Measurements from ENCODE around the gene RNASE2. TPM values are rescaled to one million over a fixed set of nuclear protein-coding genes. Genes with fewer than 3 reads are reported as not detected.
"Not testable (repeated sequence)": the region's sequence is repeated elsewhere in the genome, so short reads cannot be mapped to it uniquely, and the experiment has no call there.

RNASE2 gene
- polyA plus RNA-seq (2013, experiment 1 of 2): not detected
- polyA plus RNA-seq (2013, experiment 2 of 2): not detected

- not testable (repeated sequence) for H3K4me2 ChIP-seq (ENCODE audit: low read length); H3K23ac ChIP-seq (ENCODE audit: low read length); H4K8ac ChIP-seq (ENCODE audit: low read depth, low read length); H2BK5ac ChIP-seq (ENCODE audit: low read length); H3K36me3 ChIP-seq (ENCODE audit: control insufficient read depth, insufficient read depth, low read length); H2BK120ac ChIP-seq (ENCODE audit: low read depth, low read length); DNase-seq; H3K18ac ChIP-seq (ENCODE audit: low read length); H3K4ac ChIP-seq (ENCODE audit: low read depth, low read length); H3K79me1 ChIP-seq (ENCODE audit: low read length); H3K27me3 ChIP-seq (ENCODE audit: insufficient read depth, low read length, poor library complexity); H3K9ac ChIP-seq (ENCODE audit: low read length); H3K4me3 ChIP-seq (ENCODE audit: low read length); H4K5ac ChIP-seq (ENCODE audit: low read length); H3K27ac ChIP-seq (ENCODE audit: low read depth, low read length); H2AK5ac ChIP-seq (ENCODE audit: low read length); H3K79me2 ChIP-seq (ENCODE audit: control insufficient read depth, insufficient read depth, low read length); H3K4me1 ChIP-seq (ENCODE audit: control insufficient read depth, low read depth, low read length); H3K56ac ChIP-seq (ENCODE audit: low read length); H2BK15ac ChIP-seq (replicated peaks; ENCODE audit: low read depth)
- WGBS (ENCODE audit: extremely low coverage, insufficient coverage, low lambda C conversion rate): no CpG with 5 or more reads among the region's 4 CpGs
Observed at GRCh38 chr14:20954736-20955537, at the start of gene RNASE2. Gene RNASE2, plus strand, starts transcription at chr14:20955487. Its CDS starts 285 bp downstream, at chr14:20955772.

DNA sequence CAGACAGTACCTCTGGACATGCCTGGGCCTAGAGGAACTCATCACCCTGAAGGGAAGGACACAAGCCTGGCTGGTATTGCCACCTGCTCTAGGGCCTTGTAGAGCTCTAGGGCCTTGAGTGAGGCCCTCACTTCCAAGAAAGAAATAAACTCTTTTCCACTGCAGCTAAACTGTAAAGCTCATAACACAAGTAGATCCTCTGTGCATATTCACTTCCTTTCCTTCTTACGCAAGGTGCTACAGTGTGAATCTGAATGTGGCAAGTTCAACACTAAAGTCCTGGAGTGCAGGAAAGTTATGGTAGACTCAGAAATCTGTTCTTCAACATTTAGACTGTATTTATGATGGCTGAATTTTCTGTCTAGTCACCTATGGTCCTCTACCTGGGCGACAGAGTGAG lies 49.6 kb upstream of the RNASE2 start:
- Histone ChIP-seq H3K79me1 (ENCODE audit: low read length) (no peaks in the 10 kb centered on the region), H3K4me2 (ENCODE audit: low read length) (no peak overlapping the region), H3K4ac (ENCODE audit: low read depth, low read length) (no peak overlapping the region), H3K79me2 (ENCODE audit: control insufficient read depth, insufficient read depth, low read length) (no peaks in the 10 kb centered on the region), H2BK120ac (ENCODE audit: low read depth, low read length) (no peak overlapping the region), H3K27ac (ENCODE audit: low read depth, low read length) (no peak overlapping the region), H3K18ac (ENCODE audit: low read length) (no peak overlapping the region), H2AK5ac (ENCODE audit: low read length) (no peak overlapping the region), H2BK15ac (replicated peaks; ENCODE audit: low read depth) (no peak overlapping the region), H3K9ac (ENCODE audit: low read length) (no peak overlapping the region), H3K27me3 (ENCODE audit: insufficient read depth, low read length, poor library complexity) (no peaks in the 10 kb centered on the region), H4K8ac (ENCODE audit: low read depth, low read length) (no peak overlapping the region), H3K23ac (ENCODE audit: low read length) (no peak overlapping the region), H4K5ac (ENCODE audit: low read length) (no peak overlapping the region), H3K36me3 (ENCODE audit: control insufficient read depth, insufficient read depth, low read length) (no peaks in the 10 kb centered on the region), H3K4me3 (ENCODE audit: low read length) (no peak overlapping the region), H3K56ac (ENCODE audit: low read length) (no peak overlapping the region), H3K4me1 (ENCODE audit: control insufficient read depth, low read depth, low read length) (no peaks in the 10 kb centered on the region), H2BK5ac (ENCODE audit: low read length) (no peak overlapping the region)
- no peak for DNase-seq
- no CpG with 5 or more reads among the region's 2 CpGs for WGBS (ENCODE audit: extremely low coverage, insufficient coverage, low lambda C conversion rate)

- no peak overlapping the region for H2AK5ac ChIP-seq (ENCODE audit: low read length)
- H3K23ac ChIP-seq (ENCODE audit: low read length): no peak overlapping the region
- H3K27ac ChIP-seq (ENCODE audit: low read depth, low read length): no peak overlapping the region
- no peak overlapping the region for H3K9ac ChIP-seq (ENCODE audit: low read length)
- H4K8ac ChIP-seq (ENCODE audit: low read depth, low read length): no peak overlapping the region
- H3K27me3 ChIP-seq (ENCODE audit: insufficient read depth, low read length, poor library complexity): no peaks in the 10 kb centered on the region
- no peak overlapping the region for H2BK15ac ChIP-seq (replicated peaks; ENCODE audit: low read depth)
- H2BK5ac ChIP-seq (ENCODE audit: low read length): no peak overlapping the region
- H3K56ac ChIP-seq (ENCODE audit: low read length): no peak overlapping the region
- H3K36me3 ChIP-seq (ENCODE audit: control insufficient read depth, insufficient read depth, low read length): no peaks in the 10 kb centered on the region
- no peak overlapping the region for H3K4ac ChIP-seq (ENCODE audit: low read depth, low read length)
- no peak overlapping the region for H4K5ac ChIP-seq (ENCODE audit: low read length)
- H3K4me1 ChIP-seq (ENCODE audit: control insufficient read depth, low read depth, low read length): no peaks in the 10 kb centered on the region
- DNase-seq: no peak
- H3K4me2 ChIP-seq (ENCODE audit: low read length): no peak overlapping the region
- WGBS (ENCODE audit: extremely low coverage, insufficient coverage, low lambda C conversion rate): no CpG with 5 or more reads among the region's 1 CpG
- no peaks in the 10 kb centered on the region for H3K79me2 ChIP-seq (ENCODE audit: control insufficient read depth, insufficient read depth, low read length)
- H3K18ac ChIP-seq (ENCODE audit: low read length): no peak overlapping the region
- no peak overlapping the region for H2BK120ac ChIP-seq (ENCODE audit: low read depth, low read length)
- H3K4me3 ChIP-seq (ENCODE audit: low read length): no peak overlapping the region
- H3K79me1 ChIP-seq (ENCODE audit: low read length): no peaks in the 10 kb centered on the region
Observed at GRCh38 chr14:20907214-20907613, 48.1 kb upstream of the RNASE2 start.

GRCh38 chr14:20910822-20911221 lies 44.5 kb upstream of the RNASE2 start:
- H2AK5ac ChIP-seq (ENCODE audit: low read length); H3K4ac ChIP-seq (ENCODE audit: low read depth, low read length); H3K56ac ChIP-seq (ENCODE audit: low read length); H3K27me3 ChIP-seq (ENCODE audit: insufficient read depth, low read length, poor library complexity); H3K23ac ChIP-seq (ENCODE audit: low read length); H3K4me1 ChIP-seq (ENCODE audit: control insufficient read depth, low read depth, low read length); H4K8ac ChIP-seq (ENCODE audit: low read depth, low read length); DNase-seq; H3K18ac ChIP-seq (ENCODE audit: low read length); H2BK15ac ChIP-seq (replicated peaks; ENCODE audit: low read depth); H3K79me2 ChIP-seq (ENCODE audit: control insufficient read depth, insufficient read depth, low read length); H2BK5ac ChIP-seq (ENCODE audit: low read length); H4K5ac ChIP-seq (ENCODE audit: low read length); H3K27ac ChIP-seq (ENCODE audit: low read depth, low read length); H3K36me3 ChIP-seq (ENCODE audit: control insufficient read depth, insufficient read depth, low read length); H3K4me2 ChIP-seq (ENCODE audit: low read length); H3K9ac ChIP-seq (ENCODE audit: low read length); H2BK120ac ChIP-seq (ENCODE audit: low read depth, low read length); H3K4me3 ChIP-seq (ENCODE audit: low read length); H3K79me1 ChIP-seq (ENCODE audit: low read length): not testable (repeated sequence)
- WGBS (ENCODE audit: extremely low coverage, insufficient coverage, low lambda C conversion rate): no CpG with 5 or more reads among the region's 14 CpGs

DNA sequence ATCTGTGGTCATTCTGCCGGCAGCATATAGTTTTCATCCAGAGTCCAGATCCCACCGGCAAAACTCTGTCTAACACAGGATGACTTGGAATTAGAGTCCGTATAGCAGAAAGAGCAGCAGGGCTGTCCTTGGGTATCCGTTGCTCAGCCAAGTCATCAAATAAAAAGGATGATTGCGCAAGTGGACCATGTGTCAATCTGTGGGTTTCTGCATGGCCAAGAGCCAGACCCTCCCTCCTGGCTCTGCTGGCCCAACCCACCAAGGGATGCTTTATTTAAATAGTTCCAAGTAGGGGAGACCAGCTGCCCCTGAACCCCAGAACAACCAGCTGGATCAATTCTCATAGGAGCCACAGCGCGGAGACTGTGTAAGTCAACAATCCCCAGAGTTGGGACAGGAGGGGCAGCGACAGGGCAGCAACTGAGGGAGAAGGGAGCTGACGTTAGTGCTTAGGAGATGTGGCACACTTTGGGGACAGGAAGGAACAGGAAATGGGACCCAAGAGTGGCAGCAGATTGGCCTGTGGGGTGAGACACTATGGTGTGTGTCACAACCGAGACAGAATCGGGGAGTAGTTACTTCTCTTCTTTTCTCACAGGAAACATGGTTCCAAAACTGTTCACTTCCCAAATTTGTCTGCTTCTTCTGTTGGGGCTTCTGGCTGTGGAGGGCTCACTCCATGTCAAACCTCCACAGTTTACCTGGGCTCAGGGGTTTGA lies 36.1 kb upstream of the RNASE2 start:
- H2BK120ac ChIP-seq (ENCODE audit: low read depth, low read length); H2BK15ac ChIP-seq (replicated peaks; ENCODE audit: low read depth); H2BK5ac ChIP-seq (ENCODE audit: low read length); H3K4me3 ChIP-seq (ENCODE audit: low read length); H3K27me3 ChIP-seq (ENCODE audit: insufficient read depth, low read length, poor library complexity); H4K5ac ChIP-seq (ENCODE audit: low read length); H3K4me2 ChIP-seq (ENCODE audit: low read length); H3K23ac ChIP-seq (ENCODE audit: low read length); H4K8ac ChIP-seq (ENCODE audit: low read depth, low read length); H3K79me1 ChIP-seq (ENCODE audit: low read length); H3K27ac ChIP-seq (ENCODE audit: low read depth, low read length); H3K9ac ChIP-seq (ENCODE audit: low read length); H2AK5ac ChIP-seq (ENCODE audit: low read length); H3K4ac ChIP-seq (ENCODE audit: low read depth, low read length); H3K18ac ChIP-seq (ENCODE audit: low read length); H3K4me1 ChIP-seq (ENCODE audit: control insufficient read depth, low read depth, low read length); H3K36me3 ChIP-seq (ENCODE audit: control insufficient read depth, insufficient read depth, low read length); H3K79me2 ChIP-seq (ENCODE audit: control insufficient read depth, insufficient read depth, low read length); DNase-seq; H3K56ac ChIP-seq (ENCODE audit: low read length): not testable (repeated sequence)
- WGBS (ENCODE audit: extremely low coverage, insufficient coverage, low lambda C conversion rate): no CpG with 5 or more reads among the region's 11 CpGs

All from mesendoderm (in vitro differentiated cells).